ENCODE measurements around the gene NPAT. TPM values are rescaled to one million over a fixed set of nuclear protein-coding genes. Genes with fewer than 3 reads are reported as not detected.

The NPAT gene
- total and polyA plus RNA-seq, 2 of the 13 experiments (the other 11 are each of a cell fraction or from before 2014, with no cell fraction given): 4.4 to 11.2 TPM

GRCh38 chr11:108221911-108222573, 396 bp downstream of the NPAT start (continued):
- TF ChIP-seq THYN1 (CRISPR knock-in tag; IDR thresholded peaks at IDR 0.05; ENCODE audit: borderline replicate concordance, low read depth) (no peak), ZFP1 (CRISPR knock-in tag; IDR thresholded peaks at IDR 0.05) (no peak), SMYD3 (CRISPR knock-in tag; IDR thresholded peaks at IDR 0.05) (no peak; the same call in 1 of the 2 replicates), NFIB (CRISPR knock-in tag; IDR thresholded peaks at IDR 0.05; ENCODE audit: borderline replicate concordance) (no peak), FOXJ3 (CRISPR knock-in tag; IDR thresholded peaks at IDR 0.05; ENCODE audit: borderline replicate concordance) (no peak), ZNF510 (CRISPR knock-in tag; IDR thresholded peaks at IDR 0.05; ENCODE audit: low read depth) (no peak; the same call in 1 of the 2 replicates), EHMT2 (IDR thresholded peaks at IDR 0.05; ENCODE audit: borderline replicate concordance, low read depth, low read length) (no peak), PRDM10 (CRISPR knock-in tag; IDR thresholded peaks at IDR 0.05; ENCODE audit: low read depth) (no peak), BCLAF1 (IDR thresholded peaks at IDR 0.05) (no peak), ZNF136 (CRISPR knock-in tag; IDR thresholded peaks at IDR 0.05; ENCODE audit: low read depth) (no peak), ZSCAN31 (CRISPR knock-in tag; IDR thresholded peaks at IDR 0.05; ENCODE audit: low read depth) (0 out of 2 replicates have a peak, but pooled peaks have one; percentile 1), MED1 (CRISPR knock-in tag; IDR thresholded peaks at IDR 0.05) (0 out of 2 replicates have a peak, but pooled peaks have one; percentile 12), MXD1 (CRISPR knock-in tag; IDR thresholded peaks at IDR 0.05) (no peak), ZNF772 (CRISPR knock-in tag; IDR thresholded peaks at IDR 0.05) (no peak), TBP (CRISPR knock-in tag; IDR thresholded peaks at IDR 0.05) (no peak)
- TF ChIP-seq, protein P1, sequence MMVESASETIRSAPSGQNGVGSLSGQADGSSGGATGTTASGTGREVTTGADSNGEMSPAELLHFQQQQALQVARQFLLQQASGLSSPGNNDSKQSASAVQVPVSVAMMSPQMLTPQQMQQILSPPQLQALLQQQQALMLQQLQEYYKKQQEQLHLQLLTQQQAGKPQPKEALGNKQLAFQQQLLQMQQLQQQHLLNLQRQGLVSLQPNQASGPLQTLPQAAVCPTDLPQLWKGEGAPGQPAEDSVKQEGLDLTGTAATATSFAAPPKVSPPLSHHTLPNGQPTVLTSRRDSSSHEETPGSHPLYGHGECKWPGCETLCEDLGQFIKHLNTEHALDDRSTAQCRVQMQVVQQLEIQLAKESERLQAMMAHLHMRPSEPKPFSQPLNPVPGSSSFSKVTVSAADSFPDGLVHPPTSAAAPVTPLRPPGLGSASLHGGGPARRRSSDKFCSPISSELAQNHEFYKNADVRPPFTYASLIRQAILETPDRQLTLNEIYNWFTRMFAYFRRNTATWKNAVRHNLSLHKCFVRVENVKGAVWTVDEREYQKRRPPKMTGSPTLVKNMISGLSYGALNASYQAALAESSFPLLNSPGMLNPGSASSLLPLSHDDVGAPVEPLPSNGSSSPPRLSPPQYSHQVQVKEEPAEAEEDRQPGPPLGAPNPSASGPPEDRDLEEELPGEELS (CRISPR knock-in tag; IDR thresholded peaks at IDR 0.05): no peak
- TF ChIP-seq, protein P2, sequence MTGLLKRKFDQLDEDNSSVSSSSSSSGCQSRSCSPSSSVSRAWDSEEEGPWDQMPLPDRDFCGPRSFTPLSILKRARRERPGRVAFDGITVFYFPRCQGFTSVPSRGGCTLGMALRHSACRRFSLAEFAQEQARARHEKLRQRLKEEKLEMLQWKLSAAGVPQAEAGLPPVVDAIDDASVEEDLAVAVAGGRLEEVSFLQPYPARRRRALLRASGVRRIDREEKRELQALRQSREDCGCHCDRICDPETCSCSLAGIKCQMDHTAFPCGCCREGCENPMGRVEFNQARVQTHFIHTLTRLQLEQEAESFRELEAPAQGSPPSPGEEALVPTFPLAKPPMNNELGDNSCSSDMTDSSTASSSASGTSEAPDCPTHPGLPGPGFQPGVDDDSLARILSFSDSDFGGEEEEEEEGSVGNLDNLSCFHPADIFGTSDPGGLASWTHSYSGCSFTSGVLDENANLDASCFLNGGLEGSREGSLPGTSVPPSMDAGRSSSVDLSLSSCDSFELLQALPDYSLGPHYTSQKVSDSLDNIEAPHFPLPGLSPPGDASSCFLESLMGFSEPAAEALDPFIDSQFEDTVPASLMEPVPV (CRISPR knock-in tag; IDR thresholded peaks at IDR 0.05): 0 out of 2 replicates have a peak, but pooled peaks have one; percentile 12

Measured in HepG2 (cell line).